ENCODE results near the gene CNOT6L. TPM values are rescaled to one million over a fixed set of nuclear protein-coding genes. Genes with fewer than 3 reads are reported as not detected.

The CNOT6L gene
- polyA plus RNA-seq, 1 donor from 2014 or later, result 14.4 TPM

DNA sequence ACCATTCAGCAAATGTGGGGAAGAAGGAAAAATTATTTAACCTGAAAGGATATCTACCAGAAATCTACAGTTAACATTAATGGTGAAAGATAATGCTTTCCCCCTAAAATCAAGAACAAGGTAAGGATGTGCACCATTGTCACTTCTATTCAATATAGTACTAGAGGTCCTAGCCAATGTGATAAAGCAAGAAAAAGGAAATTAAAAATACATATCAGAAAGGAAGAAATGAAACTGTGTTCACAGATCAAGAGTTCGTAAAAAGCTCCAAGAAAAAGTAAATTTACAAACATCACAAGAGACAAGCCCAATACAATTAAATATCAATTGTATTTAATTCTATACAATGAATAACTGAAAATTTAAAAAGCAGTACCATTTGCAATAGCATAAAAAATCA is 57.6 kb downstream of the CNOT6L start:
- no peak overlapping the region for H3K4me2 ChIP-seq (ENCODE audit: low read length)
- no peak overlapping the region for H3K27ac ChIP-seq (ENCODE audit: low read length)
- no peaks in the 10 kb centered on the region for H3K79me2 ChIP-seq (replicated peaks; ENCODE audit: insufficient read depth, low read length)
- no peak overlapping the region for H3K4me3 ChIP-seq (ENCODE audit: low read length)
- H3F3A ChIP-seq (ENCODE audit: insufficient read depth, low read length, poor library complexity, severe bottlenecking), result no peaks in the 10 kb centered on the region
- no peaks in the 10 kb centered on the region for H3K27me3 ChIP-seq (ENCODE audit: insufficient read depth, low read depth, low read length)
- H3K36me3 ChIP-seq (ENCODE audit: insufficient read depth, low read length), result peaks cover 18% of the 10 kb centered on the region
- H2AFZ ChIP-seq (ENCODE audit: low read depth, low read length), result no peak overlapping the region
- TF ChIP-seq POLR2AphosphoS5 (IDR thresholded peaks at IDR 0.05) (no peak), RAD21 (conservative IDR thresholded peaks at IDR 0.05) (no peak), TAF1 (IDR thresholded peaks at IDR 0.05; ENCODE audit: low read depth) (no peak), SMC3 (conservative IDR thresholded peaks at IDR 0.05; ENCODE audit: poor library complexity) (no peak), EZH2 (IDR thresholded peaks at IDR 0.05; ENCODE audit: borderline replicate concordance, insufficient read depth, low read length, poor library complexity, severe bottlenecking) (no peak), EP300 (conservative IDR thresholded peaks at IDR 0.05; ENCODE audit: poor library complexity, severe bottlenecking) (no peak), MXI1 (conservative IDR thresholded peaks at IDR 0.05; ENCODE audit: poor library complexity, severe bottlenecking) (no peak)
- TF ChIP-seq, protein P1, sequence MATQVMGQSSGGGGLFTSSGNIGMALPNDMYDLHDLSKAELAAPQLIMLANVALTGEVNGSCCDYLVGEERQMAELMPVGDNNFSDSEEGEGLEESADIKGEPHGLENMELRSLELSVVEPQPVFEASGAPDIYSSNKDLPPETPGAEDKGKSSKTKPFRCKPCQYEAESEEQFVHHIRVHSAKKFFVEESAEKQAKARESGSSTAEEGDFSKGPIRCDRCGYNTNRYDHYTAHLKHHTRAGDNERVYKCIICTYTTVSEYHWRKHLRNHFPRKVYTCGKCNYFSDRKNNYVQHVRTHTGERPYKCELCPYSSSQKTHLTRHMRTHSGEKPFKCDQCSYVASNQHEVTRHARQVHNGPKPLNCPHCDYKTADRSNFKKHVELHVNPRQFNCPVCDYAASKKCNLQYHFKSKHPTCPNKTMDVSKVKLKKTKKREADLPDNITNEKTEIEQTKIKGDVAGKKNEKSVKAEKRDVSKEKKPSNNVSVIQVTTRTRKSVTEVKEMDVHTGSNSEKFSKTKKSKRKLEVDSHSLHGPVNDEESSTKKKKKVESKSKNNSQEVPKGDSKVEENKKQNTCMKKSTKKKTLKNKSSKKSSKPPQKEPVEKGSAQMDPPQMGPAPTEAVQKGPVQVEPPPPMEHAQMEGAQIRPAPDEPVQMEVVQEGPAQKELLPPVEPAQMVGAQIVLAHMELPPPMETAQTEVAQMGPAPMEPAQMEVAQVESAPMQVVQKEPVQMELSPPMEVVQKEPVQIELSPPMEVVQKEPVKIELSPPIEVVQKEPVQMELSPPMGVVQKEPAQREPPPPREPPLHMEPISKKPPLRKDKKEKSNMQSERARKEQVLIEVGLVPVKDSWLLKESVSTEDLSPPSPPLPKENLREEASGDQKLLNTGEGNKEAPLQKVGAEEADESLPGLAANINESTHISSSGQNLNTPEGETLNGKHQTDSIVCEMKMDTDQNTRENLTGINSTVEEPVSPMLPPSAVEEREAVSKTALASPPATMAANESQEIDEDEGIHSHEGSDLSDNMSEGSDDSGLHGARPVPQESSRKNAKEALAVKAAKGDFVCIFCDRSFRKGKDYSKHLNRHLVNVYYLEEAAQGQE (IDR thresholded peaks at IDR 0.05; ENCODE audit: borderline replicate concordance), result no peak
- TF ChIP-seq, protein P2, sequence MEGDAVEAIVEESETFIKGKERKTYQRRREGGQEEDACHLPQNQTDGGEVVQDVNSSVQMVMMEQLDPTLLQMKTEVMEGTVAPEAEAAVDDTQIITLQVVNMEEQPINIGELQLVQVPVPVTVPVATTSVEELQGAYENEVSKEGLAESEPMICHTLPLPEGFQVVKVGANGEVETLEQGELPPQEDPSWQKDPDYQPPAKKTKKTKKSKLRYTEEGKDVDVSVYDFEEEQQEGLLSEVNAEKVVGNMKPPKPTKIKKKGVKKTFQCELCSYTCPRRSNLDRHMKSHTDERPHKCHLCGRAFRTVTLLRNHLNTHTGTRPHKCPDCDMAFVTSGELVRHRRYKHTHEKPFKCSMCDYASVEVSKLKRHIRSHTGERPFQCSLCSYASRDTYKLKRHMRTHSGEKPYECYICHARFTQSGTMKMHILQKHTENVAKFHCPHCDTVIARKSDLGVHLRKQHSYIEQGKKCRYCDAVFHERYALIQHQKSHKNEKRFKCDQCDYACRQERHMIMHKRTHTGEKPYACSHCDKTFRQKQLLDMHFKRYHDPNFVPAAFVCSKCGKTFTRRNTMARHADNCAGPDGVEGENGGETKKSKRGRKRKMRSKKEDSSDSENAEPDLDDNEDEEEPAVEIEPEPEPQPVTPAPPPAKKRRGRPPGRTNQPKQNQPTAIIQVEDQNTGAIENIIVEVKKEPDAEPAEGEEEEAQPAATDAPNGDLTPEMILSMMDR (IDR thresholded peaks at IDR 0.05; ENCODE audit: poor library complexity, severe bottlenecking), result no peak
- H3K9me2 ChIP-seq (ENCODE audit: insufficient read depth, low read length), result no peaks in the 10 kb centered on the region
- H4K20me1 ChIP-seq (ENCODE audit: insufficient read depth), result no peaks in the 10 kb centered on the region
- H3K9me3 ChIP-seq (ENCODE audit: low read length), result peaks cover 4% of the 10 kb centered on the region
- no peak overlapping the region for H3K9ac ChIP-seq (ENCODE audit: low read length)

- TF ChIP-seq, protein P2 (IDR thresholded peaks at IDR 0.05; ENCODE audit: poor library complexity, severe bottlenecking), result no peak
- TF ChIP-seq SMC3 (conservative IDR thresholded peaks at IDR 0.05; ENCODE audit: poor library complexity), result no peak
- TF ChIP-seq POLR2AphosphoS5 (IDR thresholded peaks at IDR 0.05), result no peak
- TF ChIP-seq EZH2 (IDR thresholded peaks at IDR 0.05; ENCODE audit: borderline replicate concordance, insufficient read depth, low read length, poor library complexity, severe bottlenecking), result no peak
- no peak for TF ChIP-seq MXI1 (conservative IDR thresholded peaks at IDR 0.05; ENCODE audit: poor library complexity, severe bottlenecking)
- TF ChIP-seq TAF1 (IDR thresholded peaks at IDR 0.05; ENCODE audit: low read depth), result no peak
- TF ChIP-seq EP300 (conservative IDR thresholded peaks at IDR 0.05; ENCODE audit: poor library complexity, severe bottlenecking), result no peak
- TF ChIP-seq, protein P1 (IDR thresholded peaks at IDR 0.05; ENCODE audit: borderline replicate concordance), result no peak
- TF ChIP-seq RAD21 (conservative IDR thresholded peaks at IDR 0.05), result no peak
- H4K20me1 ChIP-seq (ENCODE audit: insufficient read depth), result no peaks in the 10 kb centered on the region
- H3K4me3 ChIP-seq (ENCODE audit: low read length), result no peak overlapping the region
- H3K4me2 ChIP-seq (ENCODE audit: low read length), result no peak overlapping the region
- H2AFZ ChIP-seq (ENCODE audit: low read depth, low read length), result no peak overlapping the region
- peaks cover 18% of the 10 kb centered on the region for H3K36me3 ChIP-seq (ENCODE audit: insufficient read depth, low read length)
- H3K27me3 ChIP-seq (ENCODE audit: insufficient read depth, low read depth, low read length), result no peaks in the 10 kb centered on the region
- H3K79me2 ChIP-seq (replicated peaks; ENCODE audit: insufficient read depth, low read length), result no peaks in the 10 kb centered on the region
- H3K9me2 ChIP-seq (ENCODE audit: insufficient read depth, low read length), result no peaks in the 10 kb centered on the region
- H3F3A ChIP-seq (ENCODE audit: insufficient read depth, low read length, poor library complexity, severe bottlenecking), result no peaks in the 10 kb centered on the region
- no peak overlapping the region for H3K9ac ChIP-seq (ENCODE audit: low read length)
- H3K9me3 ChIP-seq (ENCODE audit: low read length), result peaks cover 4% of the 10 kb centered on the region
- H3K27ac ChIP-seq (ENCODE audit: low read length), result no peak overlapping the region
These were observed 60.4 kb downstream of the CNOT6L start for GRCh38 chr4:77758804-77759203.

All from neural cell (in vitro differentiated cells).